NAMALWA (cell line): ENCODE measurements around the gene BRSK1.

Experiments used
- DNase-seq: peaks from one replicate; pipeline ENCODE4 v3.0.0-alpha.2; 2015; ENCODE audit warnings: low spot score

Gene BRSK1

DNA sequence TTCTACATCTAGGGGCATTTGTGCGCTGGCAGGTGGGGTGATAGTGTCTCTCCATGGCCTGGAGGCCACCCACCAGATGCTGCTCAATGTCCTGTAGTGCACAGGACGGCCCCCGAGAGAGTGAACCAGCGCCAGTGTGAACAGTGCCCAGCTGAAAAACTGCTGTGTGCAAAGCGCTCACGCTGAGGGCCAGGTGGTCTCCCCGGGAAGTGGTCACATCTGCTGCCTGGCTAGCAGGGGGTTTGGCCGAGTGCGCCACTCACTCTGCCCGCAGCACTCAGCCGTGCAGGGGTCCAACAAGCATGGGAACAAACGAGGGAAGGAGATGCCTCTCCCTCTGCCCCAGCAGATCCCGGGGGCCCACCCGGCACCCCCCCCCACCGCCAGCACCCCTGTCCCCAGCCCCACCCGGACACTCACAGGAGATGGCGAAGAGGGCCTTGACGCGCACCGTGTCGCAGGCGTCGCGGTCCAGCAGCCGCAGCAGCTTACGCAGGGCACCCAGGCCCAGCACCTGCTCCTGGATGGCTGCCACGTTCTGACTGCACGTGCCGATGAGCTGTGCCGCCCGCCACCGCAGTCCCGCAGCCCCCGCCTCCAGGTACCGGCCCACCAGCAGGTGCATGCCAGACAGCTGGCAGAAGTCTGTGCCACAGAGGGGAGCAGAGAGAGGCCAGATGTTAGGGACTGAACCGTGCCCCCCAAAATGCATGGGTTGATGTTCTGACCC, 9.7 kb upstream of the BRSK1 start:
- DNase-seq, result peak; percentile 80

DNA sequence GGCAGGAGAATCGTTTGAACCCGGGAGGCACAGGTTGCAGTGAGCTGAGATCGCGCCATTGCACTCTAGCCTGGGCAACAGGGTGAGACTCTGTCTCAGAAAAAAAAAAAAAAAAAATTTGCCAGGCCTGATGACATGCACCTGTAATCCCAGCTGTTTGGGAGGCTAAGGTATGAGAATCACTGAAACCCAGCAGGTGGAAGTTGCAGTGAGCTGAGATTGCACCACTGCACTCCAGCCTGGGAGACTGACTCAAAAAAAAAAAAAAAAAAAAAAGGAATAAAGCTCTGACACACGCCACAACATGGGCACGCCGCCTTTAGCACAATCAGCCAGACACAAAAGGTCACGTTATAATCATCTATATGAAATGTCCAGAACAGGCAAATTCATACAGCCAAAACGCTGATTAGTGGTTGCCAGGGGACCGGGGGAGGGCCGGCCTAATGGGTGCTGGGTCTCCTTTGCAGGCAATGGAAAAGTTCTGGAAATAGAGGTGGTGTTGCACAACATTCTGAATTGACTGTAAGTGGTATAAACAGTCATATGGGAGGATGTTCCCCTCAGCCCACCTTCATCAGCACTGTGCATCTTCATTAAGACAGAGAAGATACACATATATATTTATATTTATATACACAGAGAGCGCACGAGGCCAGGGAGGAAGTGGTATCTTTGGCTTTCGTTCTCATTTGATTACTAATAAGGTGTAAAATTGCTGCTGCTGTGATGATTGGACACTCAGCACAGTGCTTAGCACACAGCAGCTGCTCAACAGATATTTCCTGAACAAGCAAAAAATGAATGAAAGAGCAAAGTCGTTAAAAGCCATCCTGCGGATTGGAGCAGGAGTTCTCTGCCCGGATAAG, 7.7 kb upstream of the BRSK1 start:
- peak; percentile 91 for DNase-seq

DNA sequence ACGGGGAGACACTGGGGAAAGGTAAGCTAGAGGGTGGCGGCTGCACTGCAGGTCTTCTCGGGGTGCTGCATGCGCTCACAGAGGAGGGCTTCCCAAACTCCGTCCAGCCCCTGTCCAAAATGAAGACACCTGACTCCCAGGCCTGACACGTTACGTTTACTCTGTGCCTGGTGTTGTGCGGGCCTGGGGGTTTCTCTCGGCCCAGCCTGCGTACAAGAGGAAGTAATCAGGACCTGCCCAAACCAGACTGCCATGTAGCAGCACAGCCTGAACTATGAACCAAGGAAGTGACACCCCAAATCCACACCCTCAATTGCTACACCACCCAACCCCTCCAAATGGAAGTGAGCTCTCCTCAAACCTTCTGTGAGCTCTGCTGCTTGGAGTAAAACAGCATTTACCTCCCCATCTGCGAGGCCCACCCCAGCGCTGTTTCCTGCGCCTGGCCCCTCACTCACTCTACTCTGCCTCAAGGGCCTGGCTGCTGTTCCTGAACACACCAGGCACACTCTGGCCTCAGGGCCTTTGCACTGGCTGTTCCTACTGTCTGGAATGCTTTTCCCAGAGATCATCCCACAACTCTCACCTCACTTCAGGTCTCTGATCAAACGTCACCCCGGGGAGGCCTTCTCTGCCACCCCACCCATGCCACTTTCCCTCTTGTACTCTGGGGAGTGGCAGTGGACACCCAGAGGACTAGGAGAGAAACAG, 6.9 kb upstream of the BRSK1 start:
- peak; percentile 79 for DNase-seq

DNA sequence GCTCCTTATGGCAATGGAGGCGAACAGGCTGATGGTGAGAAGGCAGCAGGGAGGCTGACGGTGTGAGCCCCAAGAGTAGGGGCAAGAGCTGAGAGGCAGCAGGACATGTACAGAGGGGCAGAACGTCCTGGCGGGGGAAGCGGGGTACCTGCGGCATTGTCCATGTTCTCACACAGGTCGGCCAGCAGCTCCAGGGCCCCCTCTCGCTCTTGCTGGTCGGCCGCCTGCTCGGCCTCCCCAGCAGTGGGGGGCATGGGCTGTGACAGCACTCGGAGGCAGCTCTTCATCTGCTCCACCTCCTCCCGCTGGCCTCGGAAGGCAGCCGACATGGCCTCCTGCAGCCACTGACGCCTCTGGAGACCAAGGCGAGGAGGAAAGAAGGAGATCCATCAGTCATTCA, 6.3 kb upstream of the BRSK1 start:
- no peak for DNase-seq

DNA sequence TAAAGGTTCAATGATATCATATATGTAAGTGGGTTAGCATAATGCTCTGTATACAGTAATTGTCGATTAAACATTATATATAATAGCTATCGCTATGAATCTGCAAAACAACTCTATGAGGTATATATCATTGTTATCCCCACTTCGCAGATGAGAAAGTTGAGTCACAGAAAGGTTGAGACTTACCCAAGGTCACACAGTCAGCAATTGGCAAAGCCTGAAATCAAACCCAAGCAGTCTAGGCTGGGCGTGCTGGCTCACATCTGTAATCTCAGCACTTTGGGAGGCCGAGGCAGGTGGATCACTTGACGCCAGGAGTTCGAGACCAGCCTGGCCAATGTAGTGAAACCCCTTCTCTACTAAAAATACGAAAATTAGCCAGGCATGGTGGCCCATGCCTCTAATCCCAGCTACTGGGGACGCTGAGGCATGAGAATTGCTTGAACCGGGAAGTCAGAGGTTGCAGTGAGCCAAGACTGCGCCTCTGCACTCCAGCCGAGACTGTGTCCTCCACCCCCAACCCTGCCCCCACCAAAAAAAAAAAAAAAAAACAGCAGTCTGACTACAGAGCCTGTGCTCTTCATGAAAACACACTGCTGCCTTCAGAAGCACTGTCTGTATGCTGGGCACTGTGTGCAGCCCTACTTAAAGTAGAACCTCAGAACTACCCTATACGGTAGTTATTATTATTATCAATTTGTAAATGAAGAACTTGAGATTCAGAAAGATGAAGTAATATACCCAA, 5.2 kb upstream of the BRSK1 start:
- no peak for DNase-seq

DNA sequence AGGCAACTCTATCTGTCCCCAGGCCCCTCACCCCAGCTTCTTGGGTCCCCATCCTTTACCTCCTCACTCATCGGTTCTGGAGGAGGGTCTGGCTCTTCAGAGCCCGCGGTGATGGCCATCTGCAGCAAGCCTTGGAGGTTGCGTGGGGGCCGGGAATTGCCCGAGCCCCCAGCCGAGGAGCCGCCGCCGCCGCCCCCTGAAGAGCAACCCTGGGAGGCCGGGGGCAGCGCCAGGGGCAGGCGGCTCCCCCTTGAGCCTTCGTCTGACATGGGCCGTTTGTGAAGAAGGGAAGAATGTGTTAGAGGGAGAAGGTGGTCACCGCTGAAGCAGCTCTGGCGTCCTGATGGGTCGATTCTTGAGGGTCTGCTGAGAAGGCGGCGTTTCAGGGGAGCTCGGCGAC, 4.5 kb upstream of the BRSK1 start:
- no peak for DNase-seq

DNA sequence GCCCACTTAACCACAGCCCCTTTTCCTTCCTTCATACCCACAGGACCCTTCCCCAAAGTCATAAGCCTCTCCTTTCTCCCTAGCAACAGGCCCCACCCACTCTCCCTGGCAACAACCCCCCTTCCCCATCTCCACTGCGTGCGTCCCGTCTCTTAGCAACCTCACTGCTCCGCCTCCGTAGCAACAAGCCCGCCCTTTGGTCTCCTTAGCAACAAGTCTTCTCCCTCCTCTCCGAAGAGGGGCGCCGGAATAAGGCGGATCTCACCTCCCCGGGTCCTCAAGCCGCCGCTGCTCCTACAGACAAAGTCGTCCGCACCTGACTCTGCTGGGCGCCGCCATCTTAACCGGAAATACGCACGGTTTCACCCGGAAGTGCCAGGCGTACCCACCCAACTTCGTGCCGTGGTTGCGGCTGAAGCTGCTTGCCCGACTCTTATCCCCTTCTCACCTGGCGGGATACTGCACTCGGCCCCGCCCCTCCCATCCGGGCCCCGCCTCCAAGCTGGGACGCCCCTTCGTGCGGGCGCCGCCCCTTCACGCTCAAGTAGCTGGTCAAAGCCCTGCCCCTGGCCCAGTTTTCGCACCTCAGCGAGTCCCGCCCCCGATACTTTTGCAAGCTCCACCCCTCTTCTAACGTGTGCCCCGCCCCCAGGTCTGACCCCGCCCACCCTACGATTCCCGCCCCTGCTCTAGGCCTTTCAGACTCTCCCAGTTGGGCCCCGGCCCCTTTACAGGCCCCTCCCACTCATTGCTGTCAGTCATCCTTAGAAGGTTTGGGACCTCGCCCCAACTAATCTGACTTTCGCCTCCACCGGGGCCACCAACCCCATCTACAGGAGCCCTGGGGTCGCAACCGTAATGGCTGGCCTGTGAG, 3.8 kb upstream of the BRSK1 start, which contains the start of gene HSPBP1:
TSS of gene HSPBP1 (minus strand) at position 341 of the 874 bp plus-strand sequence. CDS start 502 bp downstream, outside the sequence.
- peak; percentile 97 for DNase-seq

DNA sequence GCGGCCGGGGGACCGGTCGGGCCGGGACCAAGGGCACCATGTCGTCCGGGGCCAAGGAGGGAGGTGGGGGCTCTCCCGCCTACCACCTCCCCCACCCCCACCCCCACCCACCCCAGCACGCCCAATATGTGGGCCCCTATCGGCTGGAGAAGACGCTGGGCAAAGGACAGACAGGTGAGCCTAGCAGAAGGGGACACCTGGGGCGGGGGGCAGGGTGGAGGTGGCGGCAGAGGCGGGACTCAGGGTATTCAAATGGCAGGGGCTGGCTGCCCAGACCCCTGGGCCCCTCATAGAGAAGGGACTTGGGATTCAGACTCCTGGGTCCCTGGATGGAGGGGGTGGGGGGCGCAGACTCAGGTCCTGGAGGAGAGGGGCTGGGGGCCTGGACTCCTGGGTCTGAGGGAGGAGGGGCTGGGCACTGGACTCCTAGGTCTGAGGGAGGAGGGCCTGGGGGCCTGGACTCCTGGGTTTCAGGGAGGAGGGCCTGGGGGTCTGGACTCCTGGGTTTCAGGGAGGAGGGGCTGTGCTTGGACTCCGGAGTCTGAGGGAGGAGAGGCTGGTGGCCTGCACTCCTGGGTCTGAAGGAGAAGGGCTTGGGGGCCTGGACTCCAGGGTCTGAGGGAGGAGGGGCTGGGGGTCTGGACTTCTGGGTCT, 735 bp downstream of the BRSK1 start:
- no peak for DNase-seq

DNA sequence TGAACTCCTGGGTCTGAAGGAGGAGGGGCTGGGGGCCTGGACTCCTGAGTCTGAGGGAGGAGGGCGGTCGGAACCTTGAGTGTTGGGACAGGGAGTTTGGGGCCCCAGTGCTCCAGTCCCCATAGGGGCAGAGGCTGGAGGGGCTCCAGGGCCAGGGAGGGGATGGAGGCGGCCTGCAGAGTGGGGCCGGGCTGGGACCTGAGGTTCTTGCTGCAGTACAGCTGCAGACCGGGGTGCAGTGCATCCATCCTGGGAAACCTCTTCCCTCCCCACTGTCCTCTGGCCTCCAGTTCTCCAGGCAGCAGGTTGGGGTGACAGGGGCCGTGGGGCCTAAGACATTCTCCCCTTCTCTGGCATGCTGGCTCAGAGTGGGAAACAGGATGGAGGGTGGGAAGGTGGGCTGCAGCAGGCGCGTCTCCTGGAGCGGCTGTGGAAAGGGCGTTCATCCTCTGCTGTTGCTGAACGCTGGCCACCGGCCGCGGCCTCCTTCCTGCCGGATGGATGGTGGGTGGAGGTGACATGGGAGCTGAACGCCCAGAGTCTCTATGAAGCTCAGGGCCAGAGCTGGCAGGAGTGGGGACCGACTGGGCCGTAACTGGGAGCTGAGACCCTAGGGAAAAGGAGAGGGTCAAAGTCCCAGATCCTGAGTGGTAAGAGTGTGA, 1.6 kb downstream of the BRSK1 start:
- no peak for DNase-seq

DNA sequence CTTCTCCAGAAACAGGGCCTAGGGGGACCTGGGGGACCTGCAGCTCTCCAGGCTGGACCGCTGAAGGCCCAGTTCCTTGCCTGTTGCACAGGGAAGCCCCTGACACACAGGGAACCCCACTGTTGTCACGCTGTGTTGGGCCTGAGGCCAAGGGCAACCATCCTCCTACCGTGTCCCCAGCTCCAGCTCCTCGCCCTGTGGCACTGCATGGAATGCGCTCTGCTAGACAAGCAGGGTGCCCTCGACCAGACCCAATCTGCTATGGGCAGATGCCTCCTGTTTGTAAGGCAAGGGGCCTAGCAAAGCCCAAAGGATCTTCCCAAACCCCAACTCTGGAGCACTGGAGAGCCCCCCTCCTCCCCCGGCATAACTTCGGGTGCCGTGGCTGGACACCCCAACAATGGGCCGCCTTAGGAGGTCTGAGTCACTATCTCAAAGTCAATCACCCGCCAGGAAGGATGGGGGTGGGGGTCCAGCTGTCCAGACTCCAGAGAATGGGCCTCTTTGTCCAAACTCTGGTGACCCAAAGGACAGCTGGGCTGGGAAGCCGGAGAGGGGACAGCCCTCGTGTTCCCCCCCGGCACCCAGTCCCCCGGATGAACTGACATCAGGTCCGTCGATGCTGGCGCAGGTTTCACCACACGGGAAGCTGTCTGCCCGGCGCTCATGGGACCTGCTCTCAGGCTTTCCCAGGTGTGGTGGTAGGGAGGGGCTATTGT, 3.7 kb downstream of the BRSK1 start:
- no peak for DNase-seq

DNA sequence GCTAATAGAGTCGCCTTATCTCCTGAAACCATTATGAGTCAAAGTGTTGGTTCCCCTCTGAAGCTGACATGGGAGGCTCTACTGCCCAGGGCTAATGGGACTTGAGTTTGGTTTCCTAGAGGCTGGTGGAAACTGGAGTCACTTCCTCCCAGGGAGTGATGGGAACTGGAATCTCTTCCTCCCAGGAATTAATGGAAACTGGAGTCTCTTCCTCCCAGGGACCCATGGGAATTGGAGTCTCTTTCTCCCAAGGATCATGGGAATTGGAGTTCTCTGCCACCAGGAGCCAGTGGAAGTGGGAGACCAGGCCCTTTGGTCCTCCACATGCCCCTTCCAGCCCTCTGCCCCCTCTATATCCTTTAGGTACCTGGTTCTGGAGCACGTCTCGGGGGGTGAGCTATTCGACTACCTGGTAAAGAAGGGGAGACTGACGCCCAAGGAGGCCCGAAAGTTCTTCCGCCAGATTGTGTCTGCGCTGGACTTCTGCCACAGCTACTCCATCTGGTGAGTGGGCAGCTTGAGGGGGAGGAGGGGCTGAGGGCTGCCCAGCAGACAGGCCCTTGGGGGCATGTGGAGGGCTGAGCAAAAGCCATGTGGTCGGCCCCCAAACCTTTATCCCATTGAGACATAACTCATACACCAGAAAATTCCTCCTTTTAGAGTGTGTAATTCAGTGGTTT, 5.5 kb downstream of the BRSK1 start:
- no peak for DNase-seq

DNA sequence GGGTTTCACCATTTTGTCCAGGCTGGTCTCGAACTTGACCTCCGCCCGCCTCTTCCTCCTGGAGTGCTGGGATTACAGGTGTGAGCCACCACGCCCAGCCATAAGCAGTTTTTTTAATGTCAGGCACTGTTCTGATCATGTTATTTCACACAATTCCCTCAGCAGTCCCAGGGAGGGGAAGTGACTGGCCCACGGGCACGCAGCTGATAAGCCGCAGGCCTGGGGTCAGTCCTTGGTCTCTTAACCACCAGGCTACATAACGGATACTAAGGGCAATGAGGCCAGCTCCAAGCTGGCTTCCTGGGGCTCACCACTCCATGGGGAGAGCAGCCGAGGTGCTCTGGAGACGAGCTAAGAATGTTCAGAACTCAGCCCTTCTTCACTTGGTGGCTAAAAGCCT, 13.5 kb downstream of the BRSK1 start:
- DNase-seq, result no peak

DNA sequence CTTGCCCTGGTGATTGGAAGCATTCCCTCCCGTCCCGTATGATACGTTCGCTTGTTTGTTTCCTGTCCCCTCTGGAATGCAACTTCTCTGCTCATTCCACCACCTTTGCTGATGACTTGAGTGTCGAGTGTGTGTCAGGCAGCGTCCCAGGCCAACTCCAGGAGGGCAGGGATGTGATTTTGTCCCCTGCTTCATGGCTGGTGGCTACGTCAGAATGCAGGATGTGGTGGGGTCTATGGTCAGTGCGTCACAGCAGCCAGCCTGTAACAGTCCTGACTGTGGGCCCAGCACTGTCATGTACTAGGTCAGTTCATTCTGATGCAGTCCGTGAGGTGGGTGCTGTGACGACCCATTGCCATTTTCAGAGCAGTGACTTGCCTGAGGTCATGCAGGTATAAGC, 16.2 kb downstream of the BRSK1 start:
- no peak for DNase-seq

DNA sequence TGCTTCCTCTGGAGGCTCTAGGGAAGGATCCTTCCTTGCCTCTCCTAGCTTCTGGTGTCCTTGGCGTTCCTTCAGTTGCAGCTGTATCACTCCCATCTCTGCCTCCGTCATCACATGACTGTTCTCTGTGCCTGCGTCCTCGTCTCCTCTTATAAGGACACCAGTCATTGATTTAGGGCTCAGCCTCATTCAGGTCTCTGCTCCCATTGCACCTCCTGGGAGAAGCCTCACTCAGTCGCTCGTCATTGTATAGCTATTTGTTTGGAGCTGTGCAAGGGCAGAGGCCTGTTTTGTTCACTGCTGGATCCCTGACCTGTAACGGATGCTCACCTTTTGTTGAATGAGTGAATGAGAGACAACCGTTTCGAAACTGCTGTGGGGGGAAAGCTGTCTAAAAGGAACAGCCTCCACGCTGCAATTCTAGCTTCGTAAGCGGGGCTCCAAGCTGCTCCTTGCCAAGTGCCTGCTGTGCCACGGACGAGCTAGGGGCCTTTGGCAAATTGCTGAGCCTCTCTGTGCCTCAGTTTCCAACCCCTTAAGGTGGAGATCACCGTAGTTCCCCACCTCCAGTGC, 17.2 kb downstream of the BRSK1 start:
- DNase-seq, result no peak

DNA sequence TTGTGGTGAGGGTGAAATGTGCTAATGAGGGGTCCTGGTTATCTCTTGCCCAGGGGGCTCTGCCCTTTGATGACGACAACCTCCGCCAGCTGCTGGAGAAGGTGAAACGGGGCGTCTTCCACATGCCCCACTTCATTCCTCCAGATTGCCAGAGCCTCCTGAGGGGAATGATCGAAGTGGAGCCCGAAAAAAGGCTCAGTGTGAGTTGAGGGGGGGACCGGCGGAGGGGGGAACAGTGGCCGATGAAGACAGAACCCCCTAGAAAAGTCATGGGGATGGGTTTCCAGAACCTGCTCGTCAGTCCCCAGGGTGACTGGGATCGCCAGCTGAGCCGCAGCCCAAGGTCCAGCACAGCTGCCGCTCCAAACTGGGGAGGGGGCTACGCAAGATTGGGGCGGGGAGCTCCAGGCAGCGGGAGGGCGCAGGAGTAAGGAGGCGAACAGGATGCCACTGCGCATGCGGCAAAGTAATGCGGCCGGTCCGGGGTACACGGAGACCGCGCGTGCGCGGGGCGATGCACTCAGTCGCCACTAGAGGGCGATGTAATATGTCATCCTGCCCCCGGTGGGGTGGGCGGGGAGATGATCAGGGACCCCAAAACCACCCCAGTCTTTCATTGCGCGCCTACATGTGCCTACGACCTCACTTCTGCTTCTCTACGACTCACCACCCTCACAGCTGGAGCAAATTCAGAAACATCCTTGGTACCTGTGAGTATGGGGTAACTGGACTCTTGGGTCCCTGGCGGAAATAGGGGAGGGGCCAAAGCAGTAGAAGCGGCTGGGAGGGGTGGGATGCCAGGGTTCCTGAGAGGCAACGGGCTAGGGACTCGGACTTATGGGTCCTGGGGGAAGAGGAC, 17.9 kb downstream of the BRSK1 start:
- peak; percentile 92 for DNase-seq

DNA sequence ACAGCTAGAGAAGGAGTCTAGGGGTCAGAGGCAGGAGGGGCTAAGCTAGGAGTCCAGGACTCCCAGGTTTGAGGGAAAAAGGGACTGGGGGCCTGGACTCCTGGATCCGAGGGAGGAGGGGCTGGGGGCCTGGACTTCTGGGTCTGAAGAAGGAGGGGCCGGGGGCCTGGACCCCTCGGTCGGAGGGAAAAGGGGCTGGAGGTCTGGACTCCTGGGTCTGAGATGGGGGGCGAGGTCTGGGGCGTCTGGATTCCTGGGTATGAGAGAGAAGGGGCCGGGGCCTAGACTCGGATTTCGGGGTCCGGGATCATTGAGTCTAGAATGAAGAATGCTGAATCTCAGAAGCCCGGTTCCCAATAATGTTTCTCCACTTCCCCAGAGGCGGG, 18.5 kb downstream of the BRSK1 start:
- DNase-seq, result no peak

DNA sequence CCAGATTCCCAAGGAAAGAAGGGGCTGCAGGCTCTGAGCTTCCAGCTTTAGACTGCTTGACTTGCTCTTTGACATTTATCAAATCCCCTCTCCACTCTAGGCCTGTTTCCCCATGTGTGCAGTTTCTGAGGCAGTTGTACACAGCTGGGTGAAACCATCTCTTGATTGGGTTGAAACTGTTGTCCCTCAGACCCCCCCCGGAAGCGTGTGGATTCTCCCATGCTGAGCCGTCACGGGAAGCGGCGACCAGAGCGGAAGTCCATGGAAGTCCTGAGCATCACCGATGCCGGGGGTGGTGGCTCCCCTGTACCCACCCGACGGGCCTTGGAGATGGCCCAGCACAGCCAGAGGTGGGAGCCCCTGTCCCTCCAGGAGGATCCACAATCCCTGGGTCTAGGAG, 19.7 kb downstream of the BRSK1 start:
- no peak for DNase-seq
